Lower leg skin (tissue), 3 donors: Measurements from ENCODE around the gene YWHAB.

Source experiments
- POLR2A ChIP-seq, 2 donors: fragments of 450-650 bp; IDR thresholded peaks; one replicate each; pipeline ENCODE4 v1.6.1; 2016 to 2017; ENCODE audit warnings: antibody characterized with exemption in 2 of 2, mild to moderate bottlenecking in 1 of 2, moderate library complexity in 1 of 2
- TF ChIP-seq, protein P1 (sequence below), 3 donors: fragments of 450-650 bp; IDR thresholded peaks; one replicate each; pipeline ENCODE4 v1.5.1; 2016; ENCODE audit warnings: antibody characterized with exemption in 3 of 3, mild to moderate bottlenecking in 3 of 3, moderate library complexity in 2 of 3

DNA sequence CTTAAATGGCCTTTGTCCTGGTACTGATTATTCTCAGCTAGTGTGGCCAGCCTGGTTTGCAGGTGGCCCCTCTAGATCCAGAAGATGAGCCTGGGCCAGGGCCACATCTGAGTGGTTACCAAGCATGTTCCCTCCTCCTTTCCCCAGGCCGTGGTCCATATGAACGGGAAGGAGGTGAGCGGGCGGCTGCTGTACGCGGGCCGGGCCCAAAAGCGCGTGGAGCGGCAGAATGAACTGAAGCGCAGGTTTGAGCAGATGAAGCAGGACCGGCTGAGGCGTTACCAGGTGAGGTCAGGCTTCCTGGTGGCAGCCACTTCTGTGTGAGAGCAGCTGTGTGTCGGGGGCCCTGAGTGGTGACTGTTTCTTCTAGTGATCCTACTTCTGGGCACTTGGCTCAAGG is 35.9 kb downstream of the YWHAB start:
- TF ChIP-seq POLR2A (IDR thresholded peaks at IDR 0.05): no peak
- TF ChIP-seq, protein P1, sequence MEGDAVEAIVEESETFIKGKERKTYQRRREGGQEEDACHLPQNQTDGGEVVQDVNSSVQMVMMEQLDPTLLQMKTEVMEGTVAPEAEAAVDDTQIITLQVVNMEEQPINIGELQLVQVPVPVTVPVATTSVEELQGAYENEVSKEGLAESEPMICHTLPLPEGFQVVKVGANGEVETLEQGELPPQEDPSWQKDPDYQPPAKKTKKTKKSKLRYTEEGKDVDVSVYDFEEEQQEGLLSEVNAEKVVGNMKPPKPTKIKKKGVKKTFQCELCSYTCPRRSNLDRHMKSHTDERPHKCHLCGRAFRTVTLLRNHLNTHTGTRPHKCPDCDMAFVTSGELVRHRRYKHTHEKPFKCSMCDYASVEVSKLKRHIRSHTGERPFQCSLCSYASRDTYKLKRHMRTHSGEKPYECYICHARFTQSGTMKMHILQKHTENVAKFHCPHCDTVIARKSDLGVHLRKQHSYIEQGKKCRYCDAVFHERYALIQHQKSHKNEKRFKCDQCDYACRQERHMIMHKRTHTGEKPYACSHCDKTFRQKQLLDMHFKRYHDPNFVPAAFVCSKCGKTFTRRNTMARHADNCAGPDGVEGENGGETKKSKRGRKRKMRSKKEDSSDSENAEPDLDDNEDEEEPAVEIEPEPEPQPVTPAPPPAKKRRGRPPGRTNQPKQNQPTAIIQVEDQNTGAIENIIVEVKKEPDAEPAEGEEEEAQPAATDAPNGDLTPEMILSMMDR (IDR thresholded peaks at IDR 0.05): no peak
